Activated CD8-positive, alpha-beta memory T cell treated with anti-CD3 and anti-CD28 coated beads for 48 hours (primary cell): Measurements from ENCODE around the gene LRMDA.

Experiments used
- DNase-seq, 3 experiments: peaks; one replicate each; pipeline ENCODE4 v3.0.0-alpha.2; 2020; ENCODE audit warnings: low read depth in 2 of 3, low spot score in 2 of 3

LRMDA gene

DNA sequence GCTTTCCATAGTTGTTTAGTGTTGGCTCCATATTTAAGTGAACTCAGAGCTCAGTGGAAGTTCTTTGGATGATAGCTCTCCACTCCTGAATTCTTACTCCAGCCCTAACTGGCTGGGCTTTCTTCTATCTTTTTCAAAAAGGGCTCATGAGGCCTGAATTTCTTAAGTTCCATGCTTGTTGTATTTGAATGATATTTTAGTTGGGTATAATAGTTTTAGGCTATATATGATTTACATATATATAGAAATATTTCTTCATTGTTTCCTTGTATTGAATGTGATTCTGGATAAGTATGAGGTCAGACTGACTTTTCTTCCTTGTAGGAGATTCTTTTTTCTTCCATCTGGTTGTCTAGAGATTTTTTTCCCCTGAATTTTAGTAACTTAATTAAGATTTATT is 843.5 kb downstream of the LRMDA start:
- DNase-seq, result no peak

DNA sequence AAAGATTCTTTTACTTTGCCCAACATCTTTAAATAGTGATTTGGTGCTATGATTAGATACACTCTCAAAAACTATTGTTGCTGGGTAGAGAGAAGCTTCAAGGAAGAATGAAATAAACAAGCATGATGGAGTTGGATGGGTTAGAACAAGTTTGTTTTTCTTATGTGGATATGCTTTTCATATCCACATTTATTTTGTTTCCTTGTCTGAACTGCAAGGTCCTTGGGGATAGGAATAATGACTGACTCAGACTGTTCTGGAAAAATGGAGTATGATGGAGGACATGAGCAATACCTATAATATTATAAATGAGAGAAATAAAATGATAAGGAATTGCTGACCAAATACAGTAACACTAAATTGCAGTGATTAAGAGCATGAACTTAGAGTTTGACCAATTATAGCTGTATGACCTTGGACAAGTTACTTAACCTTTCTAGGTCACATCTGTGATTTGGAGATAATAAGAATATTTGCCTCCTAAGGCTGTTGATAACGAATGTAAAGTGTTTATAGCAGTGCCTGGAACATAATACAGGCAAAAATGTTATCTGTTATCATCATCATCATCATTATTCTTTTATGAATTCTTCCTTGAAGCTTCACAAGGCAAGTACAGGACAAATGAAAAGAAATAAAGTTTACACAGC is 847.5 kb downstream of the LRMDA start:
- DNase-seq, result no peak

DNA sequence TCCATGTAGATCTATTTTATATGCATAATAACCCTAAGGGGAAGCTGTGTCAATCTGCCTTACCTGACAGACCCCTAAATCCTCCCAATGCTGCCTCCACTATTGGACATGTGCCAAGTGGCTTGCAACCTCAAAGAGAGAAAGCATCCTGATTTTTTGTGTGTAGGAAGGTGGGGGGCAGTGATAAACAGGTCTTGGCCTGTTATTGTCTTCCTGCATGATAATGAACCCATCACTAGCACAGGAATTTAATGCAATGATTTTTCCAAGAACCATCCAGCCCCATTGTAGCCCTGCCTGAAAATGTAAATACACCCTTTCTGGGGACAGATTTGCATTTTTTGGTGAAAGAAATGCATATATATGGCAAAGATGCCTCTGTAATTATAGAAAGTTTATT is 850.2 kb downstream of the LRMDA start:
- no peak for DNase-seq

DNA sequence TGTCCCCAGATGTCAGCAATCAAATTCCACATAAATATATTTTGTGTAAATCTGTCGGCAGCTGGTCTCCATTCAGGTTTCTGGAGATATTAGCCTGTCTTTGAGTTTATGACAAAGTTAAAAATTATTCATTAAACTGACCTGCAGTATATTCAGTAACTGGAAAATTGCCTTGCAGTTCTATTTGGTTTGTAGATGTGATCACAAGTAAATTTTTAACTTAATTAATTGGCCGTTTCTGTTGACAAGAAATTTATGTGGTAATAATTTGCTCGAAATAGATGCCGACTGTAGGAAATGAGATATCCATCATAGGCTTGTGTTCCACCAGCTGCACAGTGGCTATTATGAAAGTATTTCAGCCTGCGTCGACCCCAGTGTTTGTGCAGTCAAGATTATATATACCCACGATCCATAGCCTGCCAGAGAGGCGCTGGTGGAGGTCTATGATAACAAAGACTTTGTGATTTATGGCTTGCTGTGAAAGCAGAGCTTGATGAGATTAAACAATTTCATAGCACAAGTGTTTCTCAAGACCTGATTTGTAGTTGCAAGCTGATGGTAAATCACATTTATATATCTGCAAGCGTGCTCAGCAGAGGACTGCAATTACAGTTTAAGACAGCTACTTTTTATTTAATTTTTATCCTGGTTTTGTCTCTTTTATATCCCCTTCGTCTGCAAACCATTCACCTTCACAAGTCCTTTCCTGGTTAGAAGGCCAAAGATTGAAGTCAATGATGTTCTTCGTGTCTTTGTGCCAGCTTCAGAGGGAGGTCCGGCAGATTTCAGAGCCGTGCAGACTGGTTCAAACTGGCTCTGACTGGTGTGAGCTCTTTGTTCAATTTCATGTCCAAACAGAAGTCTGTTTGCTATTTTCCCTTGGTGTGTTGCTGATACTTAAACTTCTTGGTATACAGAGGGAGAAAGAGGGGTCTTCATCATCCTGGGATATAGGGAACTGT is 850.9 kb downstream of the LRMDA start:
- no peak for DNase-seq

DNA sequence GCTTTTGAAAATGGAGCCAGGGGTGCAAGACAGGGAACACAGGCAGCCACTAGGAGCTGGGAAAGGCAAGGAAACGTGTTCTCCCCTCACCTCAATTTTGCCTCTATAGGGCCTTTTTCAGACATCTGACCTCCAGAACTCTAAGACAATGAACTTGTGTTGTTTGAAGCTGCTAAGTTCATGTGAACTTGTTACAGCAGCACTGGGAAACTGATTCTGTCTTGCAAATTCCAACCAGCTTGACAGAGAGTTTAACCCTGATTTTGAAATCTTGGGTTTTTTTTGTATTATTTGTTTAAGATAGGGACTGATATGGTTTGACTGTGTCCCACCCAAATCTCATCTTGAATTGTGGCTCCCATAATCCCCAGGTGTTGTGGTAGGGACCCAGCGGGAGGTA is 852.9 kb downstream of the LRMDA start:
- DNase-seq, result no peak

DNA sequence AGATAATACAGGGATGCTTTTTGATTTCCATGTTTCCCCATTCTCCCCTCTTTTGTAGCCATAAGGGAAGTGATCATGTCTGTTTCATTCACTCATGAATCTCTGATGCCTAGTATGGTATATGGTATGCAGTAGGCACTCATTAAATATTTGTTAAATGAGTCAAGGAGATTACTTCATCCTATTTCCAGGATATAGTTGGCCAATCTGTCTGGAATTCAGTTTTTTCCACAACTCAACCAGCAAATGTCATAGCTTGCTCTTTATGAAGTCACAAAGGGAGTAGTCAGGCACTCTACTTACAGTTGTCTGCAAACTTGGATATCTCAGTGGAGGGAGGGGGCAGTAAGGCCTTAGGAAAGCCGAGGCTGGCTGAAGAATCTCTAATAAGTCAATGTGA is 853.6 kb downstream of the LRMDA start:
- no peak for DNase-seq

DNA sequence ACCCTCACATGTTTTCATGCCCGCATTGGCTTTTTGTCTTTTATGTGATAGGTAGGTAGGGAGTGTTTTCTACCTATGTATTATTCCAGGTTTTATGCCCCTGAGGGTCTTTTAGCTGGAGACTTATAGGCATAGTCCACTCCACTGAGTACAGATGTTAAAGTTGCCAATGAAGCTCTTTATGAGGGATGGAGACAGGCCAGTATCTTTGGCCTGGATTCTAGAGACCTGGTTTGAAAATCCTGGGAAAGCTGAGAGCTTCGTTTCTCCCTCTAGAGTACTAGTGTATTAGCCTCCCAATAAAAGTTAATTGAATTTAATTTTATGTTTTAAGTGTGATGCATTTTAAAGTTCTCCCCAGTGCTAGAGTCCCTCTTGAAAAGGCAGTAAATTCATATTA is 854.1 kb downstream of the LRMDA start:
- DNase-seq, result no peak

DNA sequence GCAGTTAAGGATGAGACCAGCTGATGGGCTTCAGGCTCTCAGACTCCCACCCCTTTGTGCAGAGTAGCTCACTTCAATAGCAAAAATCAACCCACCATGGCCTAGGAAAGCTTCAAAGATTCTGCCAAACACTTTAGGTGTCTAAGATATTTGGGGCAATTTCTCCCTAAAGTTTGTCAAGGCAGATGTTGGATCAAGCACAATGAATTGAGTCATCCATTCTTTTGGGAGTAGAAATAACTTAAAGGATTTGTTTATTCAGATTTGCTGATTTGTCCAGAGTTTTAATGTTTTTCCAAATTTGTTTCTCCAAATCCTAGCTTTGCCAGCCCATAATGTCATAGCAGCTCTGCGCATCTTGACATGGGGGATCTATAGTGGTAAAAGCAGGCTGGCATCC is 855.1 kb downstream of the LRMDA start:
- no peak for DNase-seq

DNA sequence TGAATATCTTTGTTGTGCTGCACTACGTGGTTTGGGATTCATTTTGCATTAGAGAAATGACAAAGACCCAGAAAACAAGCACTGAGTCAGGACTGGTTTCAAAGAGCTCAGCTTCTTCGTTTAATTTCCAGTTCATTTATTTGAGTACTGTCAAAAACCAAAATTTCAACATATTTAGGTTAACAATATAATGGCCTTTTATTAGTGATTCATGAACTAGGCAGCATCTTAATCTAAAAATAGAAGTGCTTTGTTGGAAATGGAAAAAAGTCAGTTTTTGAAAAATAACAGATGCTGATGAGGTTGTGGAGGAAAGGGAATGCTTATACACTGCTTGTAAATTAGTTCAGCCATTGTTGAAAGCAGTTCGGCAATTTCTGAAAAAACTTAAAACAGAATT is 856.4 kb downstream of the LRMDA start:
- no peak for DNase-seq

DNA sequence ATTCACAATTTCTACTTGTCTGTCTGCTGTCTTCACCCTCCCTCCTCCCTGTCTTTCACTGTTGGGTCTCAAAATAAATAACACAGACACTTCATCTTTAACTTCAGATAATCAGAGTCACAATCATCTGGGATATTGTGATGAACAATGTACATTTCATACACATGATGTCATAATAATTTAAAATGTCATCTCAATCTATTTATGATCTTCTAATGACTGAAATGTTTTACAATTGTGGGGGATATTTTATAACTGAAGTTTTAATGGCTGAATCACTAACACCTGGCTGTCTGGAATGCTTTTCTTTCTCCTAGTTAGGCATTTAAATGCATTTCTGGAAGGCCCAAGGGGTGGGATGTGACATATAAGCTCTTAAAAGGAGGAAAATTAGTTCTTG is 859.8 kb downstream of the LRMDA start:
- no peak for DNase-seq

DNA sequence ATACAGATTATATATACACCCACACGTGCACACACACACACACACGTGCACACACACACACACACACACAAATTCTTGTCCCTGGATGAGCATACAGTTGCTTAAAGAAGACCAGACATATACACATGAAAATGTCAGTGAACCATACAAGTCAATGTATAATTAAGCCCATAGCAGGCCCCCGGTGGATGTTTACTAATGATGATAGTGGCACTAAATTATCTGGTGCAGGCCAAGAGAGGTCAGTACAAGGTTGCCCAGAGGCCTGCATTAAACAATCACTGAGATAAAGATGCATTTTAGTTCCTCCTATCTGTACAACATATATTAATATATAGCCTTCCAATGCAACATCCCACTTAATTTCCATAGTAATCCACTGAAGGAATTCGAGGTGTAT is 860.5 kb downstream of the LRMDA start:
- DNase-seq, result no peak

DNA sequence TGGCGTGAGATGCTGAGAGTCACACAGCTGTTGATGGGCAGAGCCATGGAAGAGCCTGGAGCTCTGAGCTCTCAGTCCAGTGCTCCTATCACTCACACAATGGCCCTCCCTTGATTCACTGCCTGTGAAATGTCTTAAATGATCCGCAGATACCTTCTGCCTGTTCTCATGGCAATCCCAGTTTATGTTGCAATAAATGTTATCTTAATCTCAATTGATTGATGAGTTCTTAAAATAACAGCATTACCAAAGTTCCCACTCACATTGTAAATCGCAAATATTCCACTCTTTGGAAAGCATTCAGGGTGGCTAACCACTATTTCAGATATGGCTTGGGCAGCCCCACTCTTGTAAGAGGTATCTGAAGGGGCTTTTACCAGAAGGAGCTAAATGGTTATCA is 865.5 kb downstream of the LRMDA start:
- DNase-seq, result no peak

DNA sequence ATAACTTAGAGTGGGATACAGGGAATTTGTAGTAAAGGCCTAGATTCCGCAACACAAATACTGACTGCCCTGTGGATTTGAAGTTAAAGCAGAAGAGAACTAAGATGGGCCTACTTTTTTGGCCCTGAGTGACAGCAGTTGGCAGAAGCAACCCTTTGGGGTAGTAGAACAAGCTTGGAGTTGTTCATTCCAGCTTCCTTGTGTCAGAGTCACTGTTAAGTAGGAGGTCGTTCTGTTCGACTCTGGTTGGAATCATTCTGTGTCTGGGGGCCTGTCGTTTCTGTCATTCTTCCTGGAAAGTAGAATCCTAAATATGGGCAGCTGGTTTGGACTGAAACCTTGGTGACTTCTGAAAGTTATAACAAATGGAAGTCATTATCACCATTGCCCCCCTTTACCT is 865.9 kb downstream of the LRMDA start:
- no peak for DNase-seq

DNA sequence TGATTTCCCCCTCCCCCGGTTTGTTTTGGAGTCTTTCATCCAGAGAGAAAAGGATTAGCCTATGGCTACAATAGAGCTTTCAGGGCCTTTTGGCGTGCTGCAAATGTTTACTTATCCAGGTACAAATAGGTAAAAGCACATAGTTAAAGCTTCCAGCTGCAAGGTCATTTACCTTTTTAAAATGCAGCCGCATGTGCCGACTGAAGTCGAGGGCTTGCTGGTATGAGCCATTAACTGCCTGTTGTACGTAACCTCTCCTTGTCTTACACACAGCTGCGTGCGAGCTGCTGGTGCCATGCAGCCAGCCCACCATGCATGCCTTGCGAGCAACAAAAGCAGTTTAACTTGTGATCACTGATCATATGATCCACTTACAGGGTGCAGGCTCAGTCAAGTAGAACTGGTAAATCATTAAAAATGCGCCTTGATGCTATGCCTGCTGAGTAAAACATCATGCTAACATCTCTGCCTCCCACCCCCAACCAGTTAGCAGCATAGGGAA is 866.4 kb downstream of the LRMDA start:
- no peak for DNase-seq

DNA sequence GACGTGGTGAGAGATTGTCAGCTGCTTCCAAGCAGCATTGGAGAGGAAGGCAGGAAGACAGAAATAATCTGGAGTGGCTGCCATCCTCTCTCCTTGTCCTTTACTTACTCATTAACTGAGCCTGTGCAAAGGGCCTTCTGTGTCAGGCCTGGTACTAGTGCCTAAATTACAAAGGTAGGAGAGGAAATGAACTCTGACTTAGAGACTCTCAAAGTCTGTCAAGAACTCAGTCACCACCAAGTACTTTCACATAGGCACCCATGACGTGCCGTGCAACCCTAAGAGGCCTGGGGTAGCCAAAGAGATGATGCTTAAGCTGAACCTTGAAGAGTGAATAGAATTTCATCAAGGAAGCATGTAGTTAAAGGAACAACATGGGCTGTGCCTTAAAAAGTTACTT is 866.9 kb downstream of the LRMDA start:
- DNase-seq, result no peak

DNA sequence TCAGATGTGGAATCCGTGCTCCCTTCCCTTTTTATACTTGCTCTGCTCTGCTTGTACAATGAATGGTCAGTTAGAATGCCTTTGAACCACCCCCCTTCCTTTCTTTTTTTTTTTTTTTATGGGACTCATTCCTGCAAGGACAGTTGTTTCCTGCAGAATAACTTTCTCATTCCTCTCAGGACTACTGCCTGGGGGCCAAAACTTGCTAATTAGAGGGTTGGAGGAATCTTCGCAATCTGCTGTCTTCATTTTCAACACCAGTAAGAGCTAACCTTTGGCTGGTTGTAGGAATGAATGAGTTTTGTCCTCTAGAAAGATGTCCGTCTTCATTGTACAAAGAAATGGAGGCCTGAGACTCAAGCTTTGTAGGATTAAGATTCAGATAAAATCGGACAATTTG is 868.1 kb downstream of the LRMDA start:
- no peak for DNase-seq

DNA sequence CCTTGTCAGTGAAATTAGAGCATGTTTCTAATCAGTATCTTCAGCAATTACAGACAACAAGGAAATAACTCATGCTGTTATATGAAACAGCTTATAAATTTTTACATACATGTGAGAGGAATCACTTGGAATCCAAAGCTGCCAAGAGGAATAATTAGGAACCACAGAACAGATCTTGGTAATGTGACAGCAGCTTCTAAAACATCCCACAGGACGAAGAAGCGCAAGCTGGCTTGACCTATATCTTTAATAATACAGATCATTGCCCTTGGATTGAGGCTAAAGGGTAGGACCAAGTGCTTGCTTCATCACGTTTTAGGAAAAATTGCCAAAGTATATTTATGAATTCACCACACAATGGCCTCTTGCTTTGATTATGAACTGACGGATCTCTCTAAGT is 869.8 kb downstream of the LRMDA start:
- no peak for DNase-seq

DNA sequence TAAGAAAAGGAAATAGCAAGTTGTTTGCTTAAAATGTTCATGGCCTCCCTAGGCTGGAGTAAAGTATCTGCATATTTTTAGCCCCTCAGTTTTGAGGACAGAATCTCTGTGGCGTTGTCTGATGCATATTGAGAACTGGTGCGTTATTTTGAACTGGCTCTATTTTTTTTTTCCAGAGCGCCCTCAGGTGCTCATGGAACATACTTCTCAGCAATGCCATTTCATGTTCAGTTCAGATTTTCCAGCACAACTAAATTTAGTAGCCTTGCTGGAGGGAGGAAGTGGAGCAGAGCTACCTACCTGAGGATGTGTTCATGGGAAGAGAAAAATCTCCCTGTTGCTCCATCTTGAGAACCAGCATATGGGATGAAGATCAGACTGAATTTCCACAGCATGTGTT is 870.5 kb downstream of the LRMDA start:
- no peak for DNase-seq

DNA sequence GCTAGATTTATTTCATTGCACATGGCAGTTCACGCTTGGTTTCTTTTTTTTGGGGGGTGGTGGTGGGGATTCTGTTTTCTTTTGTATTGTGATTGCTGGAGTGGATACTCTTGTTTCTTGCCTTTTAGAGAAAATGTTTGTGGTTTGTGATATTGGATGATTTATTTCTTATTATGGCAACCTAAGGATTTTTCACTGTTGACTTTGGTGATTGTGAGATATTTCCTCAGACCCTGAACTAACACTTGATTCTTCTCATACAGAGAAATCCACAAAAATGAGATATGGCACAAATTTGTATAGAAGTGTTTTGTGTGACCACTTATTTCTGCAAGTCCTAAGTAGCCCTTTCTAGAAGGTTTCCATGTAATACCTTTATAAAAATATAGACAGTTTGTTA is 871.1 kb downstream of the LRMDA start:
- no peak for DNase-seq

DNA sequence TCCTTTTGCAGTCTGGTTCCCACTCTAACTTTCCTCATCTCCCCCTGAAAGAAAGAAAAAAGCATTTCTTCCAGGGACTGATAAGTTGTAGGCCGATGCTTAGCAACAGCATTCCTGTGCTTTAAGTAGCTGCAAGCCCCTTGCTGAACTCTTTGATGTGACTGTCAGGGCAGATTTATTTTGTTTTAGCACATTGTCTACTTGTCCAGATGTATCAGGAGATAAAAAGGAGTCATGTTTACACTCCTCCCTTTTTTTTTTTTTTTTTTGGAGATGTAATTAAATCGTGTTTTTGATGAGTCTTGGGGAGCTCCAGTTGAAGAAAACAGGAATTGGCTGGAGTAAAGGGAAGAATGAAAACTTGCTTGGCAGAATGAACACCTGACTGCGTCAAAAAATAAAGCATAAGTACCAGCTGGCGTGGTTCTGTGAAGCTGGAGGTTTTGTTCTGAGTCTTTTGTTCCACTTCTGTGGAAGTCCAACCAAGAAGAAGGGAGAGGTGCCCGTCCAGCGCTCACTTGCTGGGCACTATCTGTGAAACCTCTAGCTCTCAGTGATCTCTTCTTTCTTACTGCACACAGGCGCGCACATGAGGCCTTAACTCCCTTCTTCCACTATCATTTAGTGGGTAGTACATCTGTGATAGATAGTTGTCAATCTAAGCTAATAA is 871.7 kb downstream of the LRMDA start:
- DNase-seq, result no peak

DNA sequence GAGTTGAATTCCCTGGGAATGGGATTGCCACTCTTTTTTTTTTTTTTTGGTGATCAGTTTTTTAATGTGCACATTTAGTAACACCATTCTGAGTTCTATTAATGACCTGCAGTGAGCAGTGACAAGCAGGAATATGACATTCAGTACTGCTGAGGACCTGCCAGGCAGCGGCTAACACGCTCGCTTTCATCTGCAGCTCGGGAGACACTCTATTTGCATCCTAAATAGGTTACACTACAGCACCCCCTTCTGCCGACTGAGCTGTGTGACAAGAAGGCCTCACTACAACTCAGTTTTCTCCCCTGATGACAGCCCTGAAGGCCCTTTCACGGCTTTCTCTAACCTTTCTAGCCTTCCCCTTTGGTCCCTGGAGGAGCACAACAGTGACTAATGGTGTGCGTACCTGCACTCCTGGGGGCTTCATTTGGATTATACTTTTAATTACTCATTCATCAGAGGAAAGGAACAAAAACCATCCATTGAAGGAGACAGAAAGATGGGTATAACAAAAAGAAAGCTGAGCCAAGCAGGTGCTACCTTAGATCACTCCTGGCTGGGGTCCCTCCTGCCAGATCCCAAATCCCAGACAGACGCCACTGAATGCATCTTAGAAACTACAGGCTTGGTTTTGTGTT is 872.4 kb downstream of the LRMDA start:
- DNase-seq, result no peak
